HT1080 (cell line): Measurements from ENCODE around the gene NRXN3. TPM values are rescaled to one million over a fixed set of nuclear protein-coding genes. Genes with fewer than 3 reads are reported as not detected.

ENCODE experiments used
- DNase-seq: peaks from one replicate; pipeline ENCODE4 v3.0.0-alpha.2; 2015; ENCODE audit warnings: low read depth
- total RNA-seq: library from RNA; depleted of rRNA; stranded (reverse); fragments of >200 nt; shearing (Covaris generic); gene quantifications from 2 replicates; pipeline ENCODE4 v1.2.3, GENCODE V29; 2014

Gene NRXN3
- total RNA-seq, 1 experiment from 2014 or later = 1.2 TPM

DNA sequence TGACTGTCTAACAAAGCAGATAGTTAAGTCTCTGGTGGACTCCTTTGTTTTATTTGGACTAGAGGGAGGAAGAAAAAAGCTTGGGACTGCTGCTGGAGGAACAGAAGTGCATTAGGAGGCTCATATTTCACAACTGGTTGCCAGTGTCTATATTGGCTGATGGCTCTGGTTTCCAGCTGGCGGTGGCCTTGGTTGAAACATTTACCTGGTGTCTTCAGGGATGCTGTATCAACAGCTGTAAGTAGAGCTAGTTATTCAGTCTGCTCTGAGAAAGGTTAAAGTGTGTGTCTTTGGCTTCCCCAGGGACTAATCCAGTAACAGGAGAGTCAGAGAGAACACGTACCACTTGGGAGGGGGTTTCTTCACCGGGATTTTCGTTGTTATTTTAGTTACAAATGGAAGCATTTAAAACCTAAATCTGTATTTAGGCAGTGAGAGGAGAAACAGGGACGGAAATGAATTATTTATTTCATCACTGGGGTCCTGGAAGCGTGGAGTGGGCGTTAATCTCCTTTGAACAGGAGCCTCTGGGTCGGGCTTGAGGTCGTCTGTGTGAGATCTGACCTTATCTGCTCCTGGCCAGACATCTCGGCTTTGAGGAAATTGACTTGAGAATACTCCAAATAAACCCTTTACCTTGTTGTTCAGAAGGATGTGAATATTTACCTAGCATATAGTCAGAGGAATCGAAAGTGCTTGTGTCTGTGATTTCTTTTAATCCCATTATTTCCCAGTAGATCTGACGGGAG is 149.9 kb downstream of the NRXN3 start:
- DNase-seq = no peak

DNA sequence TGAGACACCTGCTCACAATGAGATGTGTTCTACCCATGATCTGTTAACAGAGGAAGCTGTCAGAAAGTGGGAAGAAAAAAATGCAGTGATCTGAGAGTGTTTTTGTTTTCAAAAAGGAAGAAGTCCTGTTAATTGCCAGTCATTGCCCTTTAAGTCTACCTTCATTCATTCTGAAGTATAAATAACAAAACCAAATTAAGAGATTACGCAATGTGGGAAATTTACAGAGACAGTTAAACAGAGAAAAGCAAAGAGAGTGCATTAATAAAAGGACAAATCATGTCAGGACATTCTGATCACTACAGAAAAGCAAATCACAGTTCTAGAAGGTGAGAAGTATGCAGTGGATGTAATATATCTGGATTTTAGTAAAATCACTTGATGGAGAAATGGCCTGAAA is 154.2 kb downstream of the NRXN3 start:
- no peak for DNase-seq

DNA sequence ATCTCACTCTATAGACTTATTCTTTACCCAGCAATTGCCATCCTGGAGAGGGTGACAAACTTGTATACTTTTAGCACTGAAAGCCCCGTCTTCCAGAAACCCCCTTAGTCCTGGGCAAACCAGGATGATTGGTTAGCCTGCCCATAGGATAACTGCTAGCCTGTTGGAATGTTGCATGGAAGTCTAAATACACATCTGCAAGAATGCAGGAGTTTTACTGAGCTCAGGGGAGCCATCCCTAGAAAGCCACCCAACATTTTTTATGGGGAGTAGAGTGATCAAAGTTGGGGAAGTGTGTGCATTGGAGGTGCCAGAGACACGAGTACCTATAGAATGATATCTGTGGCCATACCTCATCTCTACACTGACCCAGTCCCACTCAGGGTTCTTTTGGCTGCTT is 155.7 kb downstream of the NRXN3 start:
- DNase-seq = no peak

DNA sequence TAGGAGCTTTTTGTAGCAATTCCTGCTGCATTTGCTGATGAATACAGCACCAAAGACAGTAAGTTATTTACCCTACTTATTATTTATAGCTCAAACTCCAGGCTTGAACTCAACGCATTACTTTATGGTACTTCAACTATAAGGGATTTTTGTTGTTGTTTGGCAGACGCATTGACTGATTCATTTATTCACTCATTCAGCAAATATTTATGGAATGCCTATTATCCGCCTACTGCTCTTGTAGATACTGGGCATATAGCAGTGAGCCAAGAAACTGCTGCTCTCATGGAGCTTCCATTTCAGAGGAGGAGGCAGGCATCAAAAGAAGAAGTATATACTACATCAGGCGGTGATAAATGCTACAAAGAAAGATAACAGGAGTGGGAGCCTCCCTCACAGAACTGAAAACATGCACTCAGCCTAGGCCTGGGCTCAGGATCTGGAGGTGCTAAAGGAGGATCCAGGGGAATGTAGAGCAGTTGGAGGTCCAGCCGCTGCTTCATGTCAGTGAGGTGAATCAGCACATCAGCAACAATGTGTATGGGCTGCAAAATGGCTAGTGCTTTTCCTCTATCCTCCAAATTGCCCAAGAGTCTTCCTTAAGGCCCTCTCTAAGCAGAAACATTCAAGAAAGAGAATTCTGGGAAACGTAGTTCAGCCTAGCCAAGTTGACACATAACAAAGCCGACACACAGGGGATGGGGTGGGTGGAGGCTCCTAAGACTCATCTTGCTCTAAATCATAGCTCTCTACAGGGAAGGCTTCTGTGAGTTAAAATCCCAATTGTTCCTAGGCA is 157.5 kb downstream of the NRXN3 start:
- DNase-seq = peak; percentile 6

- no peak for DNase-seq
Measured at GRCh38 chr14:78329371-78329770, 159.2 kb downstream of the NRXN3 start.

DNA sequence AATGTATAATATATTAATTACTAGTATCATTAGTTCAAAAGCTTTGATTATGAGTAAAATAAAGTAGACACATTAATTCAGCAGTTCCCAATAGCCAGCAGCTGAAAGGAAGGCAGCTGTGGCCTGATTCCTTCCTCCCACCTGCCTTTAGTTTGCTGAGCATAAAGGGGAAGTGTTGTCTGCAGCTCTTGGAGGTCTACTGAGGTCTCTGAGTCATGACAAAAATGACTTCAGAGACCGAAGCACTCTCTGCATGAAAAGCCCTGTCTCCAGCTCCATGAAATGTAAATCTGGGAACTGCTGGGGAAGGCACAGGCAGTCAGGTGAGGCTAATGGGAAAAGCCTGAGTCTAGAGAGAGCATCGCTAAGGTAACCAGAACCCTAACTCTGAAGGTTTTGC is 165.4 kb downstream of the NRXN3 start:
- no peak for DNase-seq

GRCh38 chr14:78340250-78340649 is 170.1 kb downstream of the NRXN3 start:
- no peak for DNase-seq

DNA sequence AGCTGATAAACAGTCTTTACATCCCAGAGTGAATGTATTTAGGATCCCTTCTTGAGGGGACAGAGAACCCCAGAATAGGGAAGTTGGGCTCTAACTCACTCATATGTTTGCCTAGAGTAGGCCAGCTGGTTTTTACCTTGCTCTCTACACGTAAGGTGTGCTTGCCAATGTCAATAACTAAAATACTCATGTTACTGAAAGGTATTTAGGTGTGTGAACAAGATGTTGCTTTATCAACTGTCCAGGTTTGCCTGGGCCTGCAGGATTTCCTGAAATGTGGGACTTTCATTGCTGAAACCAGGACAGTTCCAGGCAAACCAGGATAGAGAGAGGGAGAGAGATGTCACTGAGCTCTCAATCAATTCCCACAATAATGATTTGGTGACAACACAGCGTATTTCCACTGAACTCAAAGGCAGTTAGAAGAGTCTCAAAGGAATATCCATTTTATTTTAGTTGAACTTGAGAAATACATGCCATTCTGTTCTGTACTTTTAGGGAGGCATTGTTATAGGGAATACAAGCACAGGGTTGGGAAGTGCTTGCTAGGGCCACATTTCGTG is 171.7 kb downstream of the NRXN3 start:
- DNase-seq = no peak

- DNase-seq = no peak
Measured at GRCh38 chr14:78342879-78343278, 172.7 kb downstream of the NRXN3 start.

DNA sequence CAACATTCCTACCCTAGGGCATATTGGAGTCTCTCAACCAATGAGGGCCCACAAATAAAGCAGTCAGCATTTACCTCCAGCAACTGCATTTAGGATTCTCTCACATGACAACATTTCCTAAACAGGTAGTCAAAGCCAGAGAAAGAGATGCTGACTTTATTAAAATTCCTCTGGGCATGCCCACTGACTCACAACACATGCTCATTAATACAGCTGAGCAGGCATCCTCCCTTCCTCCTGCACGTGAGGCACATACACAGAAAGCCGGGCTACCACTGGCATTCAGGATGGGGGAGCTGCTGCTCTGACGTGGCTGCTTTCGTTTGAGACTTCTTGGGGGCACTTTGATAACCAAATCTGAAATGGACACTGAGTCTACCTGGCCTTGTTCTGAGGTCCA is 174.1 kb downstream of the NRXN3 start:
- no peak for DNase-seq

DNA sequence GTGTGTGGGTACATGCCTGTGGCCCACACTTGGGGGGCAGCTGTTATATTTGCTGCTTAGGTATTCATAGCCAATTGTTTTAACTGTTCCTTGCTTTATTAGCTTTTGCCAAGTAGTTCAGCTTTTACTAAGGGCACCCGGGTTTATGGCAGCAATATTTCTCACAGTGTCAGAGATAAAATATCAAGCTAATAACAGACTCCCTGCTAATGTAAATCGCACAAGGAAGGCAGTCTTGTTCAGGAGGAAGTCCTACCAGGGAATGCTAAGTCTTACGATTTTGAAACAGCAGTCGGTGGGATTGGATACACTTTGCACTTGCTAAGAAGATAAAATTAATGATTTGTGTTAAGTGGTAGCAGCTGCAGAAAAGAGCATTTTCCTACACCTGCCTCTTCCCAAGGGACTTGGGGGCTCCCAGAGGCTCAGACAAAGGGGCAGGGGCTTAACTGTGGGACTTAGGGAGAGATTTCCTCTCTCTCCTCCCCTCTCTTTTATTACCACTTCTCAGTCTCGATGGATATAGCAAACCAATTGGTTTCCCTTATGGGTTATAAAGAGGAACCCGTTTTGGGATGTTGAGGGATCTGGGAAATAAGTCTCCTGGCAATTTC is 175.1 kb downstream of the NRXN3 start:
- DNase-seq = no peak

GRCh38 chr14:78346747-78347146 is 176.6 kb downstream of the NRXN3 start:
- no peak for DNase-seq

DNA sequence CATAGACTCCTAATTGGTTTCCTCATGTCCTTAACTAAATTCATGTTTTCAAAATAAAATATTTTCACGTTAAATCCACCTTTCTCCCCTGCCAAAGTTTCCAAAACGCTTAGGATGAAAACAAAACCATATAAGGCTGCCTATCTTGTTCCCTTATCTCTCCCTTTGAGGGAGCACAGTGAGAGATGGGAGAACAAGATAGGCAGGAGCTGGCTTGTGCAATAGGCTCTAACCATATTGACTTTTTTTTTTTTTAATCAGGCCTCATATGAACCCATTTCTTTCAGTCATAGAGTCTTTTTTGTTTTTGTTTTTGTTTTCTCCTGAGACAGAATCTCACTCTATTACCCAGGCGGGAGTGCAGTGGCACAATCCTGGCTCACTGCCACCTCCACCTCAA is 184.9 kb downstream of the NRXN3 start:
- DNase-seq = no peak

- DNase-seq = no peak
Measured at GRCh38 chr14:78356391-78356790, 186.2 kb downstream of the NRXN3 start.

- no peak for DNase-seq
Measured at GRCh38 chr14:78358591-78358990, 188.4 kb downstream of the NRXN3 start.

DNA sequence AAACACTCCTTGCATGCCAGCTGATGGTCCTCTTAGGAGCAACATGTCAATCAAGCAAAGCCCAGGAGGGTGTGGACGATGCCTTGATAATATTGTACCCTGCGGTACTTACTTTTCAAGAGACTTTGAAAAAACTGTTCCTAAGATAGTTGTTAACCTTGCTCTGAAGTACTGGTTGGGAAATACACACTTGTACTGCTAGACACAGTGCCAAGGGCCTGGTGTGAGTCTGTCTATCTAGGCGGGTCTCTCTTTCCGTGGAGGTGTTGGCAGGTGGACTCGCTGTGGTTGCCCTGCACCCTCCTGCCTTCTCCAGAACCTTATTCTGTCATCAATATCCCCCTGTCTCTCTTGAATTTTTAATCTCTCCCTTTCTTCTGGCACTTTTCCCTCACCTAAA is 189.4 kb downstream of the NRXN3 start:
- DNase-seq = no peak

- no peak for DNase-seq
Measured at GRCh38 chr14:78363008-78363407, 192.8 kb downstream of the NRXN3 start.

DNA sequence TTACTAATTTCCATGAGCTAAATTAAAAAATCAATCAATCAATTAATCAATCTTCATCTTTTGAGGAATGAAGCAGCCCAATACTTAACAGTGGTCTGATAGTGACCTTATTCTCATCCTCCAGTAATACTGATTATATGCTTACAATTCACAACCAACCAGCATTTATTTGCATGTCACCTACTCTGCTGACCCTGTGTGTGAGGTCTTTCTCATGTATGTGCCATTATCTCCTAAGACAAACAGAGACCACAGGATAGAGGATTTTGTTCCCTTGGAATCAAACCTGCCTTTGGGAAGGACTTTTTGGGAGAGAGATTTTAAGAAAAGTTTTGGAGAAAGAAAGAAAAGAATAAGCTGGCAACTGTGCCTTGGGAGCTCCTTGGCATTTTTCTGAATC is 197.2 kb downstream of the NRXN3 start:
- no peak for DNase-seq

- no peak for DNase-seq
Measured at GRCh38 chr14:78383060-78383459, 212.9 kb downstream of the NRXN3 start.

- no peak for DNase-seq
Measured at GRCh38 chr14:78398216-78398615, 228.0 kb downstream of the NRXN3 start.

GRCh38 chr14:78399316-78399889 is 229.2 kb downstream of the NRXN3 start:
- DNase-seq = peak; percentile 11

DNA sequence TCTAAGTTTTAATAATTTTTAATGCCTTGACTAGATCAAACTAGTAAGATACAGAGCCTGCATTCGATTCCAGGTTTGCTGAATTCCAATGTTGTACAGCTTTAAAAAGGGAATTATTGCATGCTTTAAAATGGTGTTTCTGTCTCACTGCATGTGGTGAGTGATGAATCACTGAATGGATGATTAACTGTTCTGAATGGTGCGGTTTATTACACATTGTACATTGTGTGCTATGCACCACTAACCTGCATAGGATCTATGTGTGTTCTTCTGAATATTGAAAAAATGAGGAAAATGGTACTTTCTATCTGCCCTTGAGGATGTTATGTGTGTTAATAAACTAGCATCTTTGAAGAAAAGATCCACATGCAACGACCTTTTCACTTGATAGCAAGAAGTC is 231.7 kb downstream of the NRXN3 start:
- peak; percentile 24 for DNase-seq
